ENCODE data around the gene GOLGA6L26.
"Not testable (repeated sequence)": the region's sequence is repeated elsewhere in the genome, so short reads cannot be mapped to it uniquely, and the experiment has no call there.

- TF ChIP-seq ZNF121 (CRISPR knock-in tag; IDR thresholded peaks at IDR 0.05); OVOL2 (CRISPR knock-in tag; IDR thresholded peaks at IDR 0.05; ENCODE audit: borderline replicate concordance); TCF7 (CRISPR knock-in tag; IDR thresholded peaks at IDR 0.05; ENCODE audit: low read depth): not testable (repeated sequence)
Observed at GRCh38 chr15:23354448-23354847, 20.5 kb upstream of the GOLGA6L26 start, which contains the start of gene GOLGA8S.
